ENCODE data around the gene DVL3. TPM values are rescaled to one million over a fixed set of nuclear protein-coding genes. Genes with fewer than 3 reads are reported as not detected.

DVL3 gene
- total RNA-seq, 1 donor from 2014 or later = 159 TPM

- Mint-ChIP-seq H3K27ac (peak overlapping the region; percentile 79), H3K9me3 (no peaks in the 10 kb centered on the region), H3K4me1 (peaks cover 44% of the 10 kb centered on the region), H3K36me3 (peaks cover 20% of the 10 kb centered on the region), H3K4me3 (no peak overlapping the region), H3K27me3 (ENCODE audit: low read depth) (no peaks in the 10 kb centered on the region)
- DNase-seq (ENCODE audit: low spot score in 2 of 2, unreplicated experiment in 2 of 2) = no peak
- TF ChIP-seq, protein P1, sequence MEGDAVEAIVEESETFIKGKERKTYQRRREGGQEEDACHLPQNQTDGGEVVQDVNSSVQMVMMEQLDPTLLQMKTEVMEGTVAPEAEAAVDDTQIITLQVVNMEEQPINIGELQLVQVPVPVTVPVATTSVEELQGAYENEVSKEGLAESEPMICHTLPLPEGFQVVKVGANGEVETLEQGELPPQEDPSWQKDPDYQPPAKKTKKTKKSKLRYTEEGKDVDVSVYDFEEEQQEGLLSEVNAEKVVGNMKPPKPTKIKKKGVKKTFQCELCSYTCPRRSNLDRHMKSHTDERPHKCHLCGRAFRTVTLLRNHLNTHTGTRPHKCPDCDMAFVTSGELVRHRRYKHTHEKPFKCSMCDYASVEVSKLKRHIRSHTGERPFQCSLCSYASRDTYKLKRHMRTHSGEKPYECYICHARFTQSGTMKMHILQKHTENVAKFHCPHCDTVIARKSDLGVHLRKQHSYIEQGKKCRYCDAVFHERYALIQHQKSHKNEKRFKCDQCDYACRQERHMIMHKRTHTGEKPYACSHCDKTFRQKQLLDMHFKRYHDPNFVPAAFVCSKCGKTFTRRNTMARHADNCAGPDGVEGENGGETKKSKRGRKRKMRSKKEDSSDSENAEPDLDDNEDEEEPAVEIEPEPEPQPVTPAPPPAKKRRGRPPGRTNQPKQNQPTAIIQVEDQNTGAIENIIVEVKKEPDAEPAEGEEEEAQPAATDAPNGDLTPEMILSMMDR (IDR thresholded peaks at IDR 0.05; ENCODE audit: unreplicated experiment) = no peak
Measured at GRCh38 chr3:184172681-184173373, 17.6 kb downstream of the DVL3 start.

GRCh38 chr3:184173374-184173722 lies 18.2 kb downstream of the DVL3 start:
- Mint-ChIP-seq H3K27ac (peak overlapping the region; percentile 88), H3K4me3 (no peak overlapping the region), H3K4me1 (peaks cover 46% of the 10 kb centered on the region), H3K9me3 (no peaks in the 10 kb centered on the region), H3K36me3 (peaks cover 20% of the 10 kb centered on the region), H3K27me3 (ENCODE audit: low read depth) (no peaks in the 10 kb centered on the region)
- no peak for DNase-seq (ENCODE audit: low spot score in 2 of 2, unreplicated experiment in 2 of 2)
- TF ChIP-seq, protein P1 (IDR thresholded peaks at IDR 0.05; ENCODE audit: unreplicated experiment) = no peak

DNA sequence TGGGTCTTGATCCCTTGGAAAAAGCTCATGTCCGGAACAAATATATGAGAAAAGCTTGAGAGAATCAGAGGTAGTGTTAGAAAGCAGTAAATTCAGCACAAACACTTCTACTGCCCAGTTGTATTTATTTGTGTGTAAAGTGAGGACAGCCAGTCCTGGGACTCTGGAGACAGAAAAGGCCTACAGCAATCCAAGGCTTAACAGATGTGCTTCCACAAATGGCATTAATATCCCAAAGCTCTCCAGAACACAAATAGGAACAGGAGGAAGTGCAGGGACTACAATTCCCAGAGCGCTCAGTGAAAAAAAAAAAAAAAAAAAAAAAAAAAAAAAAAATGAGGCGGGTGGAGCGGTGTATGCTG lies 19.1 kb downstream of the DVL3 start:
- peak overlapping the region; percentile 88 for H3K27ac Mint-ChIP-seq
- TF ChIP-seq, protein P1 (IDR thresholded peaks at IDR 0.05; ENCODE audit: unreplicated experiment) = no peak
- no peak for DNase-seq (ENCODE audit: low spot score in 2 of 2, unreplicated experiment in 2 of 2)
- no peaks in the 10 kb centered on the region for H3K9me3 Mint-ChIP-seq
- H3K4me3 Mint-ChIP-seq = peak overlapping the region; percentile 86
- no peaks in the 10 kb centered on the region for H3K27me3 Mint-ChIP-seq (ENCODE audit: low read depth)
- H3K36me3 Mint-ChIP-seq = peaks cover 22% of the 10 kb centered on the region
- peaks cover 37% of the 10 kb centered on the region for H3K4me1 Mint-ChIP-seq

DNA sequence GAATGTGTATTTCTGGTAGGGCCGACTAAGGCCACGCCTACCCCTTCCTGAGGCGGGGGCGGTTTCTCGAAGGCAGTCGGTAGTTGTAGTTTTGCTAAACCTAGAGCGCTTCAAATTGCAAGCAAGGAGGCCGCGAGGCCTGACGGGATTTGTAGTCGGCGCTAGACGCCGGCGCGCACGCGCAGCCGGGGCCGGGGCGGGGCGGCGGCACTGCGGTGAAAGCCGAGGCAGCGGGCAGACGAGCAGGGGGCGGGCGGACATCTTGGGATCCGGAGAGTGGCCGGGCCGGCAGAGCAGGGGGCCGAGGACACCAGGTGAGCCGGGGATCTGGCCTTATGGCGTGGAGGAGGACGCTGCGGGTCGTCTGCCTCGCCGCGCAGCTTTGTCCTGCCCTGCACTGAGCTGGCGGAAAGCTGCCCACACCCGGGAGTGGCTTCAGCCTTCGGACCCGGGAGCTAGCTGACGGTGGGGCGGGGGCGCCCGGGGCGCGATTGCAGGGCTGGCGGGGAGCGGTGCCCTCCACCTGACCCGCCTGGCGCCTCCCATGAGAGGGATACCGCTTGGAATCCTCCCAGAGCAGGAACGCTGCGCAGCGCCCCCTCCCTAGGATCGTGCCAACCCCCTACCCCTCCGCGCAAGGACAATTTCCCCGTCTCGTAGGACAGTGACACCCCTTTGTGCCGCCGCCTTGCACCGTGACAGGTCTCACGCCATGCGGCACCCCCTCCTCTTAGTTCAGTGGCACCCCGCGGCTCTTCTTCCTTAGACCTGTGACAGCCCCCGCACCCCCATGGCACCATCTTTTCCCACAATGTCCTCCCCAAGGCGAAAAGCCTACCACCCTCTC lies 19.7 kb downstream of the DVL3 start, which contains the start of gene AP2M1:
Gene AP2M1 (plus strand): TSS at position 210 of the 847 bp plus-strand sequence. CDS start 2,139 bp downstream, outside the sequence.
- no peaks in the 10 kb centered on the region for H3K9me3 Mint-ChIP-seq
- TF ChIP-seq, protein P1 (IDR thresholded peaks at IDR 0.05; ENCODE audit: unreplicated experiment) = no peak
- DNase-seq (ENCODE audit: low spot score in 2 of 2, unreplicated experiment in 2 of 2) = peak; percentile 94 to 97
- peak within 1 kb of the TSS; percentile 86 for H3K4me3 Mint-ChIP-seq
- H3K27me3 Mint-ChIP-seq (ENCODE audit: low read depth) = no peaks in the 10 kb centered on the region
- H3K36me3 Mint-ChIP-seq = peaks cover 24% of the 10 kb centered on the region
- H3K4me1 Mint-ChIP-seq = peaks cover 35% of the 10 kb centered on the region
- H3K27ac Mint-ChIP-seq = peak within 1 kb of the TSS; percentile 98

GRCh38 chr3:184175506-184175905 lies 20.3 kb downstream of the DVL3 start:
- peaks cover 35% of the 10 kb centered on the region for H3K4me1 Mint-ChIP-seq

More at GRCh38 chr3:184175506-184175905, 20.3 kb downstream of the DVL3 start:
- Mint-ChIP-seq H3K27me3 (ENCODE audit: low read depth) (no peaks in the 10 kb centered on the region), H3K9me3 (no peaks in the 10 kb centered on the region), H3K4me3 (peak overlapping the region; percentile 86), H3K36me3 (peaks cover 29% of the 10 kb centered on the region), H3K27ac (peak overlapping the region; percentile 98)
- no peak for DNase-seq (ENCODE audit: low spot score in 2 of 2, unreplicated experiment in 2 of 2)
- TF ChIP-seq, protein P1 (IDR thresholded peaks at IDR 0.05; ENCODE audit: unreplicated experiment) = no peak

All from mesothelial cell of epicardium (in vitro differentiated cells).